SKM-1 treated with dmso at 0.1 percent for 144 hours (cell line): ENCODE data around the gene GABPB2.

Experiments used
- DNase-seq: peaks from one replicate; lab custom pipeline; 2025; ENCODE audit not compliant: unreplicated experiment; lab: John Stamatoyannopoulos, UW

GABPB2 gene

GRCh38 chr1:151132335-151133017 lies 61.9 kb downstream of the GABPB2 start:
- DNase-seq, result no peak

GRCh38 chr1:151133018-151133806 lies 62.7 kb downstream of the GABPB2 start:
- DNase-seq, result no peak

GRCh38 chr1:151134396-151134795 lies 63.8 kb downstream of the GABPB2 start:
- no peak for DNase-seq

GRCh38 chr1:151134991-151135390 lies 64.4 kb downstream of the GABPB2 start:
- no peak for DNase-seq

- no peak for DNase-seq
Measured at GRCh38 chr1:151135433-151136385, 65.1 kb downstream of the GABPB2 start.

- DNase-seq, result no peak
Measured at GRCh38 chr1:151137789-151138188, 67.2 kb downstream of the GABPB2 start.

- no peak for DNase-seq
Measured at GRCh38 chr1:151142411-151143056, 72.0 kb downstream of the GABPB2 start.

- no peak for DNase-seq
Measured at GRCh38 chr1:151143057-151143435, 72.5 kb downstream of the GABPB2 start.

GRCh38 chr1:151143986-151144385 lies 73.4 kb downstream of the GABPB2 start:
- no peak for DNase-seq

- no peak for DNase-seq
Measured at GRCh38 chr1:151144474-151145303, 74.1 kb downstream of the GABPB2 start.

GRCh38 chr1:151145304-151146071 lies 74.9 kb downstream of the GABPB2 start:
- no peak for DNase-seq

GRCh38 chr1:151146072-151146411 lies 75.5 kb downstream of the GABPB2 start:
- no peak for DNase-seq

- DNase-seq, result peak; percentile 96
Measured at GRCh38 chr1:151146412-151147131, 76.0 kb downstream of the GABPB2 start, which contains the start of gene SEMA6C. SEMA6C (minus strand) TSS chr1:151146631; CDS start chr1:151142621, 4,010 bp downstream.

- no peak for DNase-seq
Measured at GRCh38 chr1:151147132-151147503, 76.6 kb downstream of the GABPB2 start.

- no peak for DNase-seq
Measured at GRCh38 chr1:151147665-151148064, 77.1 kb downstream of the GABPB2 start.

GRCh38 chr1:151156515-151156819 lies 85.9 kb downstream of the GABPB2 start, which contains the start of gene TNFAIP8L2:
TNFAIP8L2 (plus strand) TSS chr1:151156649; CDS start chr1:151158698, 2,049 bp downstream.
- DNase-seq, result peak; percentile 91

GRCh38 chr1:151157067-151157531 lies 86.5 kb downstream of the GABPB2 start:
- peak; percentile 97 for DNase-seq

GRCh38 chr1:151158326-151158725 lies 87.8 kb downstream of the GABPB2 start:
- peak; percentile 41 for DNase-seq
